GM18861 (cell line): ENCODE results near the gene PSEN2.
A peak's percentile ranks its signal among the peaks of the same experiment; 100 is the strongest.
"Not testable (repeated sequence)": the region's sequence is repeated elsewhere in the genome, so short reads cannot be mapped to it uniquely, and the experiment has no call there.

Experiments used
- ATAC-seq: cut with Tn5 transposase; IDR thresholded peaks from one replicate; pipeline ENCODE4 v1.9.1; 2021; ENCODE audit not compliant: unreplicated experiment

The PSEN2 gene

GRCh38 chr1:226912587-226913176 is 42.3 kb downstream of the PSEN2 start:
- ATAC-seq: peak; percentile 81

GRCh38 chr1:226915672-226915995 is 45.2 kb downstream of the PSEN2 start:
- ATAC-seq: peak; percentile 6

GRCh38 chr1:226916497-226916896 is 46.1 kb downstream of the PSEN2 start:
- ATAC-seq: no peak

GRCh38 chr1:226919587-226919986 is 49.2 kb downstream of the PSEN2 start:
- no peak for ATAC-seq

- ATAC-seq: no peak
Measured at GRCh38 chr1:226919995-226920394, 49.6 kb downstream of the PSEN2 start.

GRCh38 chr1:226920446-226920894 is 50.1 kb downstream of the PSEN2 start:
- no peak for ATAC-seq

GRCh38 chr1:226921504-226921903 is 51.1 kb downstream of the PSEN2 start:
- no peak for ATAC-seq

DNA sequence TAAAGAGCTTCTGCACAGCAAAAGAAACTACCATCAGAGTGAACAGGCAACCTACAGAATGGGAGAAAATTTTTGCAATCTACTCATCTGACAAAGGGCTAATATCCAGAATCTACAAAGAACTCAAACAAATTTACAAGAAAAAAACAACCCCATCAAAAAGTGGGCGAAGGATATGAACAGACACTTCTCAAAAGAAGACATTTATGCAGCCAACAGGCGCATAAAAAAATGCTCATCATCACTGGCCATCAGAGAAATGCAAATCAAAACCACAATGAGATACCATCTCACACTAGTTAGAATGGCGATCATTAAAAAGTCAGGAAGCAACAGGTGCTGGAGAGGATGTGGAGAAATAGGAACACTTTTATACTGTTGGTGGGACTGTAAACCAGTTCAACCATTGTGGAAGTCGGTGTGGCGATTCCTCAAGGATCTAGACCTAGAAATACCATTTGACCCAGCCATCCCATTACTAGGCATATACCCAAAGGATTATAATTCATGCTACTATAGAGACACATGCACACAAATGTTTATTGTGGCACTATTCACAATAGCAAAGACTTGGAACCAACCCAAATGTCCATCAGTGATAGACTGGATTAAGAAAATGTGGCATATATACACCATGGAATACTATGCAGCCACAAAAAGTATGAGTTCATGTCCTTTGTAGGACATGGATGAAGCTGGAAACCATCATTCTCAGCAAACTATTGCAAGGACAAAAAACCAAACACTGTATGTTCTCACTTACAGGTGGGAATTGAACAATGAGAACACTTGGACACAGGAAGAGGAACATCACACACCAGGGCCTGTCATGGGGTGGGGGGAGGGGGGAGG is 59.1 kb downstream of the PSEN2 start:
- ATAC-seq: not testable (repeated sequence)

DNA sequence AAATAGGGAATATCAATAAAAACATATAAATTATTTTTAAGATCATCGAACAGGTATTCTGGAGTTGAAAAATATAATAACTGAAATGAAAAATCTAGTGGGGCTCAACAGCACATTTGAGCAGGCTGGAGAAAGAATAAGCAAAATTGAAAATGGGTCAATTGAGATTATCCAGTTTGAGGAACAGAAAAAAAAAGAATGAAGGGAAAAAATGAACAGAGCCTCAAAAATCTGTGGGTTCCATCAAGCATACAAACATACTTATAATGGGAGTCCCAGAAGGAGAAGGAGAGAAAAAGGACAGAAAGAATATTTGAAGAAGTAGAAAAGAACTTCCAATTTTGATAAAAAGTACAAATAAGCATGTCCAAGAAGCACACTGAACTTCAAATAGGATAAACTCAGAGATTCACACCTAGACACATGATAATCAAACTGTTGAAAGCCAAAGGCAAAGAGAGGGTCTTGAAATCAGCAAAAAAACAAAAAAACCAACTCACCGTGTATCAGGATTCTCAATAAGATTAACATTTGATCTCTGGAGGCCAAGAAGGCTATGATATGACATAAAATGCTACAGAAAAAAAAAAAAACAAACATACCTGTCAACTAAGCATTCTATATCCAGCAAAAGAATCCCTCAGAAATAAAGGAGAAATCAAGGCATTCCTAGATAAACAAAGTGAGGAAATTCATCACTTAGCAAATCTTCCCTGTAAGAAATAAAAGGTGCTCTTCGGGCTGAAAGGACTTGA is 64.2 kb downstream of the PSEN2 start:
- ATAC-seq: no peak

DNA sequence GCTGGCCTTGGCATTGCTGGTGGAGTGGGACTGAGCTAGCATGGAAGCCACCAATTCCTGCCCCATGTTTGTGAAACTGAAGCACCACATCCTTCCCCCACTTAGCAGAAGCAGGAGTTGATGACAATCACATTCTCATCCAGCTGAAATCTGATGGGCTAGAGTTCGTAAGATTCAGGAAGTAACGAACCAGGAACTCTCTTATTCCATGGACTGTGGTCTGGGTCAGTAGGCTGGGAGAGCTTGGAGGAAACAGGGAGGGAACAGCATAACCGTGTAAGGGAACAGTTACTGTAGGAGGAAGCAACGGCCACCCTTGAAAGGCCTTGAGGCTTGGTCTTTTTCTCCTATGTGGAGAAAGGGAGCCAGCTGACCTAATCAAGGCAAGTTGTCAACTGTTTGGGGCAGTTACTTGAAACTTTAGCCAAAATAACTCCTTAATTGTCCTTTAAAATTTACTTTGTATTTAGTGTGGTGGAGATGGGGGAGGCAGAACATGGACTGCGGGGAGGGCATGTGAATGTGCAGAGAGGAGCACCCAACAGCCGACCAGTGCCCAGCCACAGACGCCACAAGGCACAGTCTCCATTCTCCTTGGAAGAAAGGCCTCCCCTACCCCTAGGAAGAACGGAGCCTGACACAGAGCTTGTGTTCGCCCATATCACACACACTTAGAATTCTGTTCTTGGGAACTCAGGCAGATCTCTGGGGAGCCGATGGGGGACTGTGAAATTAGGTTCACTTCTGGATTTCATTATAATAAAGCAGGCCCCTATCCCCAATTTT is 67.7 kb downstream of the PSEN2 start:
- ATAC-seq: no peak

DNA sequence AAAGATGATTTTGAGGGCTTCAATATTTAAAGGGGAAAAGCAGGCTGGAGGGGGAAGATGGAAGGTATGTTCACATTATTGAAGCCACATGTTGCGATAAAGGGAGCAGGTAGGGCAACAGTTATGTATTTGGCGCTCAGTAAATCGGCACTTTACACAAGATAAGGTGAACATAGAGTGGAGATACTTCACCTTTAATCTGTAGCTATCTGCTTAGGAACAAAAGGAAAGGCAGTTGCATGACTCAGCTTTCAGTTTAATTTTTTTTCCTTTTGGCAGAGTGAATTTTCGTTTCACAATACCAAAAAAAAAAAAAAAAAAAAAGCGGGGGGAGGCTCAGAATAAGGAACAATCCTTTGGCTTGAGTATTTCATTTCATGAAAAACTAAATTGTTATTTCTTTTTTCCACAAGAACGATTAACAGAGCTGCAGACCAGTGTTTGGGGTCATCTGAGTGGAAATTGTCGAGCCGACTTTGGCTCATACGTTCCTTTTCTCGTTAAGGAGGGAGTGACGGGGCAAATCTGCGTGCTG is 68.6 kb downstream of the PSEN2 start:
- ATAC-seq: no peak

- peak; percentile 22 for ATAC-seq
Measured at GRCh38 chr1:226939438-226940028, 69.1 kb downstream of the PSEN2 start.

DNA sequence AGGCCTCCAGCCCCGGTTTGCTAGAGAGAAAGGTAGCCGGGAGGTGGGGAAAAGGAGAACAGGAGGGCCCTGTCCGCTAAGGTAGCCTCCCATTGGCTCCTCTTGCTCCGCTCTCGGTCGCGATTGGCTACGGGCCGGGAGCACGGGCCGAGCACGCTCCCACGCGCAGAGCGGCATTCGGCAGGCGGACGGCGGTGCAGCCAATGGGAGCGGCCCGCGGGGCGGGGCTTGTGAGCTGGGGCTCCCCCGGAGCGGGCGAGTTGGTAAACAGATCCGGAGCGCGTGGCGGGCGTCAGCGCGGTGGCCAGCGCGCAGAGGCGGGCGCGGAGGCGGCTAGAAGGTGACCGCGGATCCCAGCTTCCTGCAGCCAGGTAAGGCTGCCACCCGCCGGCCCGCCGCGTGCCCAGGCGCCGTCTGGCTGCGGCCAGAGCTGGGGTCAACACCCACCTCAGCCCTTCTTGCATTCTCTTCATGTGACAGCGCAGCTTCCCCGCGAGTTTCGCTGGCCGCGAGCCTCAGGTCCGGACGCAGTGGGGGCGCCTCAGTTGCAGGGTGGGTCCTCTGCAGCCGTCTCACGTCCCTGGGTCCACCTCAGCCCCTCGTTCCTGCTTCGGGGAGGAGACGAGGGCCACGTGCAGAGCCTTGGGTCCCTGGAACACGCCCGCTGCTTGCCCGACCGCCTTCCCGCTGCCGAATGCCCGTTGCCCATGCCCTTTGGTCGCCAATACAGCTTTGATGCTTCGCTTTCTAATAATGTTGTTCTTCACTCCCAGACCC is 69.8 kb downstream of the PSEN2 start, which contains the start of gene COQ8A:
Gene COQ8A, plus strand, starts transcription at position 266 of the 777 bp plus-strand sequence. CDS start 21,092 bp downstream, outside the sequence.
- peak; percentile 94 for ATAC-seq

DNA sequence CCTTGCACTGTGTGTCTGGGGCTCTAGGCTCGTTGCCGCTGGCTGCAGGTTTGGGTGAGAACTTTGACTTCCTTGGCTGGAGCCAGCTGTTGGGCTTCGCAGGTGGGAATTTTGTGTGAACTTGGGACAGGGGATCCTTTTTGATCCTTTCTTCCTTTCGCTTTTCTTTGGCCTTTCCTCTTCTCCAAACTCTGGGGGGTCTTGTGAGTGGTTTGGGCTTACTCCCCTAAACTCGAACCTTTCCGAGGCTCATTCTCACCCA is 70.3 kb downstream of the PSEN2 start:
- no peak for ATAC-seq

GRCh38 chr1:226942392-226942791 is 72.0 kb downstream of the PSEN2 start:
- ATAC-seq: no peak

DNA sequence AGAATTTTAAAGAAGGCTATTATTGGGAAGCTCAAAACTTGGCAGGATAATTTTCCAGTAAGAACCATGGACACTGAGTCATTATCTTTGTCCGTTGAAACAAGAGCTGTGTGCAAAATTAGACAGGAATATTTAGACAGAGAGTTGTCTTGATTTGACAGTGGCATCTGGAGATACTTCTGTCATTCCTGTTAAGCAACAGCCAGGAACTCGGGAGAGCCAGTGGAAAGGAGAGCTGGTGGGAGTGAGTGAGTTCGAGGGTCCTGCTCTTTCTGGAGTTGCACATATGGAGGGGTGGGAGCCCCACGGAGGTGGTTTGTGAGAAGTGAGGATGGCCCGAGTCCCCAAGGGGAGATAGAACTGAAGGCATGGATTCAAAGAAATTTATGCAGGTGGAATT is 72.7 kb downstream of the PSEN2 start:
- ATAC-seq: no peak

GRCh38 chr1:226943927-226944326 is 73.5 kb downstream of the PSEN2 start:
- ATAC-seq: no peak

DNA sequence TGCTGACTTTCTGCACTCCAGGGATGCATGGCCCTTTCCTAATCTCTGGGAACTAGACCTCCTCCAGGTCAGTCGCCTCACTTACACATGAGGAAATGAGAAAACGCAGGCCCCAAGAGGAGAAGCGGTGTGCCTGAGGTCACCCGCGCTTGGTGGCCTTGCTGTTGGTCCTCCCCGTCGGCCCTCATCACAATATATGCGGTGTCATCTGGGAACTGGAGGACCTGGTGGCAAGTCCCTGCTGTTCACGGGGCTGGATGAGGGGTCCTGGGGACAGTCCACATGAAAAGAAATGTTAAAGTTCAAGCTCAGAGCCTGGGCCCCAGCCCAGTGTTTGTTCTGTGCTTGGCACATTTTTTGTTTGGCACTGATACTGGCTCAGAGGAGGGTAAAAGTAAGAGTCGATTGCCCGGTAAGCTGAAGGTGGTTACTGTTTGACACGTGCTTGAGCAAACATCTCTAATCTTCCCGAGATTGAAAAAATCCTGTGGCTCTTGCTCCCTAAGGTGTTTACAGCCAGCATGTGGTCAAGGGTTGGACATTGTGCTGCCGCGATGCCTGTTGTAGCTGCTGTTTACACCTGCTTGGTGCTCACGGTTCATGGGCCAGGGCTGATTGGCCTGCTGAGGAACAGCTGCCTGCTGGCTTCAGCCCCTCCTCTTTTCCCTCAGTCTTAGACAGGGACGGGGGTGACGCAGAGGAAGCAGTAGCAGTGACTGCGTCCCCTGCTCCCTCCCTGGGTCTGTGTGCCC is 74.9 kb downstream of the PSEN2 start:
- no peak for ATAC-seq
